Activated T-helper 9 cell treated with anti-CD3 and anti-CD28 coated beads, Interleukin-2, amount 50 U/mL, for 16 hours (primary cell): Measurements from ENCODE around the gene ZBTB24.
A peak's percentile ranks its signal among the peaks of the same experiment; 100 is the strongest.
"Not testable (repeated sequence)": the region's sequence is repeated elsewhere in the genome, so short reads cannot be mapped to it uniquely, and the experiment has no call there.

Experiments used
- DNase-seq: peaks from one replicate; pipeline ENCODE4 v3.0.0-alpha.2; 2020; ENCODE audit warnings: low read depth

Gene ZBTB24

DNA sequence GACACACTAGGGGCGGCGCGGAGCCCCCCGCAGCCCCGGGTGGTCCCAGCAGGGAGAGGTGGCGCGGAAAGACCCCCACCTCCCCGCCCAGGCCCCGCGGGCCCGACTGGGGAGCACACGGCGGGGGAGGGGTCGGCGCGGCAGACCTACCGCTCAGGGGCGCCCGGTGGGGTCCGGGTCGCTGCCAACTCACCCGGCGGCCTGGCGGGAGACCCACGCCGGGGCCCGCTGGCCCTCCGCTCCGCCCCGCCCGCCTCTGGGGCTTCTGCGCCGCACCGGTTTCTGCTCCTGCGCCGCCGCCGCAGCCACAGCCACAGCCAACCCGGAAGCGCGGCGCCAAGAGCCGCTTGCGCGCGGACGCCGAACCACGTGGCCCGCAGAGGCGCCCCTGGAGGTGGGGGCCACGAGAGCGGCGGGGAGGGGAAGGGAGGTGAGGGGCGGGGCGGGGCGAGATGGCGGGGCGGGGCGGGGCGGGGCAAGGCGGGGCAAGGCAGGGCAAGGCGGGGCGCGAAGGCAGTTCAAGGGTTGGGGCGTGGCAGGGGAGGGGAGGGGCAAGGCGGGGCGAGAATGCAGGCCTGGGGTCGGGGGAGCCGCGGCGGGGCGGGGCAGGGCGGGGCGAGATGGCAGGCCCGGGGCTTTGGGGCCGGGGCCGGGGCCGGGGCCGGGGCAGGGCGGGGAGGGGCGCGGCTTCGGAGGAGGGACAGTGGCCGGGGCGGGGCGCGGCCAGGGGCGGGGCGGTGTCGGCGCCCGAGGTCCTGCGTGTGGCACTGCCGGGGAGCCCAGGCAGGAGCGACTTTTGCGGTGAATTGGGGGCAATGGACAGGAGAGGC lies at the start of gene ZBTB24:
Gene ZBTB24, minus strand, starts transcription at position 315 of the 830 bp plus-strand sequence. CDS start 1,193 bp downstream, outside the sequence.
- peak; percentile 87 for DNase-seq

DNA sequence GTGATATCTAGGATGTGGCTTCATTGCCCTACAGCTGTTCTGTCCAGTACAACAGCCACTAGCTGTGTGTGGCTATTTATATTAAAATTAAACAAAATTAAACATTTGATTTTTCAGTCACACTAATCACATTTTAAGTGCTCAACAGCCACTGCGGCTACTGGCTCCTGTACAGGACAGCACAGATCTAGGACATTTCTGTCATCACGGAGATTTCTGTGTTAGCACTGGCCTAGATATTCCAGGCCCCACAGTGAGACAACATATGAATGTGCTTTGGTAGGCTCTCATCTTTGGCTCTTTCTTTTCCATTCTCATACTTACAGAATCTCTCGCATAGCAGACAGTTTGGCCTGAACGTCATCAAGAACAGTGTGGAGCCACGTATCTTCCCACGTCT lies 48.4 kb upstream of the ZBTB24 start:
- no peak for DNase-seq

DNA sequence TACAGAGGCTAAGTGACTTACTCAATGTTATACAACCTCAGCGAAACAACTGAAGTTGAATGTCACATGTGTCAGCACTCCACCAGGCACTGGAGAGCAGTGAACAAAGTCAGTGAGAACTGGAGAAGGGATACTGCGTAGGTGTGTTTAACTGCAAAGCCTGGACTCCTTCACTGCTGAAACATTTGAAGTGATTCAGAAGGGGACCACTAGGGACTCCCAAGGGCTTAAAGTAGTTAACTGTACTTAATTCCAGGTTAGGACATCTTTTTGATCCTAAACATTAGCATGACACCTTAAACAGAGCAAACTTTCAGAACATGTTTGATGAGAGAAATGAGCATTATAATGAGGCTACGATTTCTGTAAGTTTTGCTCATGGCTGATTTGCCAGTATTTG lies 45.0 kb upstream of the ZBTB24 start:
- no peak for DNase-seq

DNA sequence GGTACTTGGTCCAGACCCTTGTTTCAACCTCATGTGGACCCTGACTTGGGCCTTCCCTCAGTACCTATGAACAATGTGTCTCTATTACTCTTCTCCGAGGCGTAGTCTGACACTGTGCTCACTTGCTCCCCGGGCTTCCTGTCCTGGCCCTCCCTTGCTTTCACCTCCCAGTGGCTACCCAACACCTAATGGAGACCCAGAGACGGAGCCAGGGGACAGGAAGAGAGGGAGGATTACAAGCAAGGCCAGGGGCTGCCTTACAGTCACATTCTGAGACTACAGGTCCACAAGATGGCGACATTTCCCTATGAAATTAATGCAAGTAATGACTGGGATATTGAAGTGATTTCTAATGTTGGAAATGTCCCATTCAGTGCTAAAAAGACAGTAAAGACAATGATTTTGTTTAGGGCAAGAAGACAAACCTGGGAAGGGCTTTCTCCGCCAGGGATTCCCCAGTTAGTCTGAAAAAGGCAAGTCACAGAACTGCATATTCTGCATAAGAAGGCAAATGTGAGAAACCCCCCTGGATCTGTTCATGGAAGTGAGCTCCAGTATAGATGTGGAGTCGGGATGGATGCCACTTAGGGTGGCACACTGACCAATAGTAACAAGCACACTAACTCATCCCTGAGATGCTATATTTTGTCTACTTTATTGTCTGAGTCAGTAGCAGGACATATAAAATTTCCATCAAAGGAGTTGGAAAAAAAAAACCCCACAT lies 44.0 kb upstream of the ZBTB24 start:
- DNase-seq = no peak

DNA sequence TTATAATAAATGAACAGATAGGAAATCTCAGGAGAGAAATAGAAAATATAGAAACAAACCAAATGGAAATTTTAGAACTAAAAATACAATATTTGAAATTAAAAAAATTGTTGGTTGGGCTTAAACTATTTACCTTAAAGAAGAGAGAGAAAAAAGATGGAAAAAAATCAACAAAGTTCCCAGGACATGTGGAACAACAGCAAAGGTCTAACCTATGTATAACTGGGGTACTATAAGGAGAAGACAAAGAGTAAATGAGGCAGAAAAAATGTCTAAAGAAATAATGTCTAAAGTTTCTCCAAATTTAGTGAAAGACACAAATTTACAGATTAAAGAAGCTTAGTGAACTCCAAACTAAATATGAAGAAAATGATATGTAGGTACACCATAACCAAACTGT lies 41.1 kb upstream of the ZBTB24 start:
- no peak for DNase-seq

DNA sequence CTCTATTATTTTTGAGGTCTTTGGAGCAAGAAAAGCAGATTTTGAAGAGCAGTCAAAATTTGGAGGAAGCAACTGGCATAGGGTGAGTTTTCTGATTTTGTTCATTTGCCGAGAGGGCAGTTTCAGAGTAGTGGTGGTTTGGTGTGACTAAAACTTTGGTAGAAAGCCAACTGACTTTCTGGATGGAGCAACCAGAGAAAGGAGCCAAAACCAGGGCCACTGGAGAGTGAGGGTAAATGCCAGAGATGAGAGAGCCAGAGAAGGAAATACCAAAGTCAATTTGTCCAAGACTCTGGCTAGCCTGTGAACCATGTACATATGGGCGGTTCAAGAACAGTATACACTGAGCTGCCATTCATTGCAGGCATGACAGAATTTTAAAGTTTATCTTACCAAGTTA lies 40.5 kb upstream of the ZBTB24 start:
- no peak for DNase-seq

DNA sequence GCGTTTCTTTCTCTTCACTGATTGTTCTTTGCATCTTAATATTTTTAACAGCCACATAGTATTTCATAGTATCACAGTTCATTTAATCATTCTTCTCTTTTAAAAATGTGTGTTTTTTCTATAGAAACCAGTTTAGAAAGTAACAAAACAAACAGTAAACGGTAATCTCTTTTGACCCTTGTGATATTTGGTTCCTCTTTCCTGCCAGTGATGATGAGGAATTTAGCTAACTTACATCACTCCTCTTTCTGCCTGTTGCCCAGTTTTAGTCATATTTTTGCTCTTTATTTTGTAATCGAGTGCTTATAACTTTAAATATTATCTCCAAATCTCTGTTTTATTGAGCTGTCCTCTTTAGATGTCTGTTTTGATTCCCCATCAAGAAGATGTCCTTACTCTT lies 38.1 kb upstream of the ZBTB24 start:
- DNase-seq = no peak

DNA sequence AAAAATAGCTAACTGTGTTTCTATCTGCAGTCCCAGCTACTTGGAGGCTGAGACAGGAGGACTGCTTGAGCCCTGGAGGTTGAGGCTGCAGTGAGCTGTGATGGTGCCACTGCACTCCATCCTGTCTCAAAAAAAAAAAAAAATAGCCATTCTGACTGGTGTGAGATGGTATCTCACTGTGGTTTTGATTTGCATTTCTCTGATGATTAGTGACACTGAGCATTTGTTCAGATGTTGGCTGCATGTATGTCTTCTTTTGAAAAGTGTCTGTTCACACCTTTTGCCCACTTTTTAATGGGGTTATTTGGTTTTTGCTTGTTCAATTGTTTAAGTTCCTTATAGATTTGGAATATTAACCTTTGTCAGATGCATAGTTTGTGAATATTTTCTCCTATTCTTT lies 36.6 kb upstream of the ZBTB24 start:
- not testable (repeated sequence) for DNase-seq

DNA sequence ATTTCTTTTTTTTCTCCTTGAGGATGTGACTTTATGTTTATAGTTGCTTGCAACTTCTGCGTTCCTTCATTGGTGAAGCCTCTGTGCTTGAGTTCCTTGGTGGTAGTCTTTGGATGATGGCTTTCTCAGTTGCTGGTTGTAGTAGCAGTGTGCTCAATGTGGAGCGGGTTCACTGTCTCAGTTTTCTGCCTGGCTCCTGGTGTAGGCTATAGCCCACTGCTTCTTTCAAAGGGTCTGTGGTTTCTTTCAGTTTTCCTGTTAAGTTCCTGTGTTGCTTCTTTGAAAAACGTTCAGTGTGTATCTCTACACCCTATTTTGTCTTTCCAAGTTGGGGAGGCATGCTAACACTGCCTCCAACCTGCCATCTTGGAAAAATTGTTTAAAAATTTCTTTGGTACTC lies 33.9 kb upstream of the ZBTB24 start:
- no peak for DNase-seq

DNA sequence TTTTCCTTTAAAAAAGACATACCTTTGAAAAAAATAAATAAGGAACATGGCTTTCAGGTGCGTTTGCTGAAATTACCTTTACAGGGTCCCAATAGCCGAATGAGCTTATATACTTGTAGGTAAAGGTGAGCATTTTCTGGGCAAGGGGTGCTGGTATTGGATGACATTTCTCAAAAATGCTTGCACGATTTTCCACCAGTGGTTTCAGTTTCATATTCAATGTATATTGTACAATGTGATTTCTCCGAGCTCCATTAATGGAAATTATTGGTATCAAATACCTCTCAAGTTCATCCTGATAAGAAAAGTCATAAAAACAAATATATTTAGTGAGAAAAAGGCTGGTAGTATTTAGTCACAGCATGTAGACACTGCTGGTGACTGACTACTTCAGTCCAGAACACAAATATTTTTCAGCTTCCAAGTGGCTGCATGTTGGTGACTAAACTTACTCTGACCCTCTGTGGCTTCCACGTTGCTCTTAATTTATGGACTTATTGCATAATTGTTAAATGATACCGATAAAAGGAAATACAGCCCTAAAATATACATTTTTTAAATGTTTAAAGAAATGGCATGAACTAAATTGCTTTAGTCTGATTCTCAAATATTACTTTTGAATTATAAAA lies 32.9 kb upstream of the ZBTB24 start:
- no peak for DNase-seq

DNA sequence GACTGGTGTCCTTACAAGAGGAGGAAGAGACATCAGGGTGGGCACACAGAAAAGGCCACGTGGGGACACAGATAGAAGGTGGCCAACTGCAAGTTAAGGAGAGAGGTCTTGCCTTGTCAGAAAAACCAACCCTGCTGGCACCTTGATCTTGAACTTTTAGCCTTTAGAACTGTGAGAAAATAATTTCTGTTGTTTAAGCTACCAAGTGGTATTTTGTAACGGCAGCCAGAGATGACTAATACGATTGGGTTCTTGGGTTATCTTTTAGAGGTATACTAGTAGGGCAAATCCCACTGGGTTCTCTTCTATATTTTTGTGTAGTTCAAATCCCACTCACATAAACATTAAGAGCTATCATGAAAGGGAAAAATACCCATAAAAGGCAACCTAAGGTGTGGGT lies 31.9 kb upstream of the ZBTB24 start:
- no peak for DNase-seq

DNA sequence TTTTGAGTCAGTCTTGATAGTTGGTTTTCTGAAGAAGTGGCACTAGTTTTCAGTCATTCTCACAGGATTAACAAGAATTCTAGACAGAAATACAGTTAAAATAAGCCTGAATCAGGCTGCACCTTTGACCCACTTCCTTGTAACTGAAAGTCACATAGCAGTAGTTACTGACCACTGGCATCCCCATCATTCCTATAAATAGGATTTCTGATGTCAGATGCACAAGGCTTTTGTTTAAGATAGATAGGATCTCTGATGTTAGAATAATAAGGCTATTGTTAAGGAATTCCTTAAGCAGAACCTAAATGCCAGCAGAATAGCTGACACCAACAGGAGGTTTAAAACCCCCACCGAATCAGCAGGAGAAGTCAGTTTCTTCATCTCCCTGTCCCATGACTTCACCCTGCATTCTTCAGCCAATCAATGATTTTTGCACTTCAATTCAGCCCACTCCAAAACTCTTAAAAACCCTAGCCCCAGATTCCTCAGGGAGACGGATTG lies 30.6 kb upstream of the ZBTB24 start:
- DNase-seq = no peak

DNA sequence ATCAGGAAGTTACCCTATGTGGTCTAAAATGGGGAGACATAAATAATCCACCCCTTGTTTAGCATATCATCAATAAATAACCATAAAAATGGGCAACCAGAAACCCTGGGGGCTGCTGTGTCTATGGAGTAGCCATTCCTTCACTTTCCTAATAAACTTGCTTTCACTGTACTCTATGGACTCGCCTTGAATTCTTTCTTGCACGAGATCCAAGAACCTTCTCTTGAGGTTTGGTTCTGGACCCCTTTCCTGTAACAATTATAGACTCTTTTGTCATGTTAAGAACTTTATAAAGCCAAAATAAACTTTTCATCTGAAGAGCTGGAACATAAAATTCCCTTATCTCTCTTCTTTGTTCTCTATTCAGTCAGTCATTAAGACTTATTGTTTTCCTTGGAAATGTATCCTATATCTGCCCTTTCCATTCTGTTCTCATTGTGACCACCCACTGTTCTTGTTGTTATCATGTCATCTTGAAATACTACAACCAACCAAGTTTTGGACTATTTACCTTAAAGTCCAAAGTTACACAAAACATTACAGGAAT lies 29.3 kb upstream of the ZBTB24 start:
- no peak for DNase-seq

DNA sequence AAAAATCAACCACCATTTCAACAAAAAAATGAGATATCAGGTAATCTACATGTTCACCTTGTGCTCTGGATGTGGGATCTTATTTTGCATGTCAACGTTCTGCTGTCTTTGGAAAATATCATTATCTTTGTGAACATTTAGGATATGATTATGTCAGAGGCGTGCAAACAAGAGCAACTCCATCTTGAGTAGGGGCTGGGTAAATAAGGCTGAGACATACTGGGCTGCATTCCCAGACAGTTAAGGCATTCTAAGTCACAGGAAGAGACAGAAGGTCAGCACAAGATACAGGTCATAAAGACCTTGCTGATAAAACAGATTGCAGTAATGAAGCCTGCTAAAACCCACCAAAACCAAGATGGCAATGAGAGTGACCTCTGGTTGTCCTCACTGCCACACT lies 28.8 kb upstream of the ZBTB24 start:
- DNase-seq = no peak

DNA sequence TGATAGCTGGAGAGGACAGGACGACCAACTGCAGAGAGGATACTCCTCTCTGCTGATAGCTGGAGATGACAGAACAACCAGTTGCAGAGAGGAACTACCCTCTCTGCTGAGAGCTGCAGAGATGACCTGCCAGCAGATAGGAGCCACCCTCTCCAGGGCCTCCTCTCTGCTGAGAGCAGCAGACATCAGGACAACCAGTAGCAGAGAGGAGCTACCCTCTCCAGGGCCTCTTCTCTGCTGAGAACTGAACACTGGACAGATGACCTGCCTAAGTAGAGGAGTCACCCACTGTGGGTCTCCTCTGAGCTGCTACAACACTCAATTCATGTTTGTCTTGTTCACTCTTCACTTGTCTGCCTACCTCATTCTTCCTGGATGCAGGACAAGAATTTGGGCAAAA lies 27.3 kb upstream of the ZBTB24 start:
- no peak for DNase-seq

DNA sequence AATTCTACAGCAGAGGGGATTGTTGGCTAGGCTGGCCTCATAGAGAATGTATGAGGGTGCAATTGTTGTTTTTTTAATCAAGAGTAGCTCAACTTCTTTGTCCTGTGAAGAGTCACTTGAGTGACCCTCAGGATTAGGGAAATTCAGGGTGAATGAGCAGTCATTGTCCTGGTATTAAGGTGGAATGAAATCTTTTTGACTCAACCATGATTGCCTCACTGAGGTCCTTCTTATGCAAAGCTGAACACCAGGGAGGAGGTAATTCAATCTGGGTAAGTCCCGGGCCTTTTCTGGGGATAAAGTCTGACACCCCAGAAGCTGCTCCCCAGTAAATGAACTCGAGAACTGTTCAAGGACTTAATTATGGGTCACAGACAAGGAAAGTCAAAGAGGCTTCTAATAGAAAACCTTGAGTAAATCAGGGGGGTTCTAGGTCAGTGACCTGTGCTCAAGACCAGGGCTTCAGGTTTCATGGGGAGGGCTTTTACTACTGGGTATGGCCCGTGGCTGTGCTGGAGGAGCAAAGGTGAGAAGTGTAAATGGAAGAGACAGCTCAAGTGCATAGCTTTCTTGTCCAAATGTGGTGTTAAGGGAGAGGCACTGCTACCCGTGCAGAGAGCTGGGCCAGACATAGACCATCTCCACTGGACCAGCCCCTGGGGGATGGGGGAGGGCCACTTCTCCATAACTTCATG lies 25.3 kb upstream of the ZBTB24 start:
- DNase-seq = no peak

DNA sequence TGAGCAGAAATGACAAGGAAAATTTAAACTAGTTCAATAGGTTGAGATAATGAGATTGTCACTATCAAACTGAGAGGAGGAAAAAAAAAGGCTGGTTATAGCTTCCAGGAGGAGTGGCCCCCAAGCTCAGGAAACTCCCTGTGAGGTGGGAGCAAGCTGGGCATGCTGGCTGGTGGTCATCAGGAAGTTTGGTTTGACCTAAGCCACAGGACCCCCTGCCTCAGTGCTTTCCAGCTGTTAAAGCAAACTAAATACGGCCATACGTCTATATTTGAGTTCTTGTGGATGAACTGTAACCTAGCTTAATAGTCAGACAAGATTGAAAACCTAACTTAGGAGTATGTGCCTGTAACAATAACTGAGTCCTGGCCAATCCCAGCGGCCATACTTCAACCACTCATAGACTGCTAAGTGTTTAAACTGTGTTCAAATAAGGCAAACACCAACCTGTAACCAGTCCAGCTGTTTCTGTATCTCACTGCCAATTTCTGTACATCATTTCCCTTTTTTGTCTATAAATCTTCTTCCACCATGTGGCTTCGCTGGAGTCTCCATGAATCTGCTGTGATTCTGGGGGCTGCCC lies 24.6 kb upstream of the ZBTB24 start:
- DNase-seq = no peak

DNA sequence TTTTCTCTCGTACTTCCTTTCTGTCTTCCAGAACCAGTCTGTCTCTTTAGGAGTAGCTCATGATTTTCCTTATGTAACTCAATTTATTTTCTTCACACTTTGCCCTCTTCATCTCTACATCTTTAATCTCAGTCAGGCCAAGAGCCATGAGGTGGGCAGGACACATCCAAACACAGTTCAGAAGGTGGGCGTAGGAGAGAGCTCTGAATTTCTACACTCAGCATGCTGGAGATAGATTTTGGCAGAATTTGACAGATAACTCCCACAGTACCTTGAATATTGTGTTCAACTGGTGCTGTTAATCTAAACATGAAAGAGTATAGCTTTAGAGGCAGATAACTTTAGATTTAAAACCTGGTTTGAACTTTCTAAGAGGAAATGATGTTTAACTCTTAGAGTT lies 23.8 kb upstream of the ZBTB24 start:
- no peak for DNase-seq

DNA sequence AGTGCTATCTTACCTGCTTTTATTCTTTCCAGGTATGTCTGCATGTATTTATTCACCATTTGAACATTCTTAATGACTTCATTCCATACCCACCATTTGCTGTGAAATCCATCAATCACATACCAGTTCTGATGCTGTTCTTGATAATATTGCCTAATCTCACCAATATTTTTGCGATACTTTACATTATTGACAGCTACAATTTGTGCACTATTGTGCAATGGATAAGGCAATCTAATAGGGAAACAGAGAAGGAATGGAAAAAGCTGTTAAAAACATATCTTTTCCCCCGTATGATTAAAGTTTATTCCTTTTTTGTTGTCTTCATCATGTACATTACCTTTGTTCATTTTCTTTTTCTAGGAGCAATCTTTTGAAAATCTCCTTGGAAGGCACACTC lies 23.3 kb upstream of the ZBTB24 start:
- DNase-seq = no peak

DNA sequence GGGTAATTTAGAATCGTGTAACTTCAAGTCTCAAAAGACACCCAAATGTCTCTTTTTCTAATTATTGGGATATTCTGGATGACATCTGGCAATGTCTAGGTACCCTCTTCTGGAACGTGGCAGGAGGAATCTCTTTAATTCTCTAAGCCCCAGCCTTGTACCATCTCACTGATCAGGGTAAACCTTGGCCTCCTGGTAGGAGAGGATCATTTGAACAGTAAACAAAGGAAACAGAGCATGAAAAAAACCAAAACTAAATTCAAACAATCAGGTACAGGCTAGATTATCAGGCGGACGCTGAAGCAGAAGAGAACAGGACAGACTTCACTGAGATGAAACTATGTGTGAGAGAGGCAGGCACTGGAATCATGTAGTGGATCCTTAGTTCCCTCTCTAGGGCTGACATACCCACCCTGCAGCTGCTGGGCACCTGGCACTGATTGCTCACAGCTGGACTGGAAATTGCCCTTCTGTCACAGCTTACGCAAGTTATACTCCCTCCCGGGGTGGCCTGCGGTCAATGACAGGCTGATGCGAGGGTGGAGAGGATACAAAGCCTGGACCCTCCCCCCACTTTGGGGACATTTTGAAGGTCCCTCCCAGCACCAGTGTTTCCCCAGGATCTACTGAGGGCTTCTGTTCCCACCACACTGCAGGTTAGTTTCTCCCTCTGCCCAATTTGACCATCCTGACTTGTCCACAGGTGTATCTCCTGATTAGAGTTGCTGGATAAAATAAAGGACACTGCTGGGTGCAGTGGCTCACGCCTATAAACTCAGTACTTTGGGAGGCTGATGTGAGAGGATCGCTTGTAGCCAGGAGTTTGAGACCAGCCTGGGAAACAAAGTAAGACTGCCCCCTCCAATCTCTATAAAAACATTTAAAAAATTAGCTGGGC lies 20.6 kb upstream of the ZBTB24 start:
- no peak for DNase-seq

DNA sequence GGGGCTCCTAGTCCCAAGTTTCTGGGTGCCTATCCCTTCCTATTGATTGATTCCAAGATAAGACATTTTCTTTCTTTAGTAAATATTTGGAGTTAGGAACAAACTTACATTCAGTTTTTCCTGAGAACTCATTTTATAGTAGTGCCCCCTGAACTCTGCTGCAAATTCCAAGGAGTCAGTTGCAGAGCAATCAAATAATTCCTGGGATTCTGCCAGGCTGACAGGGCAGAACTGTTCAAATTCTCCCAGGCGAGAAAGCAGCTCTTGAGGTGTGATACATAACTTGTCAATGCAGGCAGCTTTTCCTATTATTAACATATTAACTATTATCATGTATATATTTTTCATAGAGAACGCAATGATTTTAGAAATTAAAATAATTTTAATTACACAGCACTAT lies 15.9 kb upstream of the ZBTB24 start:
- DNase-seq = no peak
